Right ventricle myocardium superior (tissue), 1 donor: Measurements from ENCODE around the gene C10orf53. TPM values are rescaled to one million over a fixed set of nuclear protein-coding genes. Genes with fewer than 3 reads are reported as not detected.

Source experiments
- ATAC-seq: fragments of 200-7000 bp; cut with Tn5 transposase; one replicate; pipeline ENCODE4 v1.9.1; 2020; ENCODE audit warnings: mild to moderate bottlenecking; ENCODE audit not compliant: poor library complexity
- DNase-seq: peaks from one replicate; pipeline ENCODE4 v3.0.0-alpha.2; 2020
- intact Hi-C: fragments of 100-400 bp; cut with DNase I; formaldehyde crosslinking; loops from one replicate; pipeline ENCODE4 v1.11.2; 2022
- total RNA-seq: library from RNA; stranded (reverse); fragmentation: NEBNext Ultra II Directional; extraction: Animal tissue kit (Norgen Biotek cat#: 25700); gene quantifications from one replicate; pipeline ENCODE4 v1.2.1, GENCODE V29; 2021
- donor health status: DM: no; HTN: yes; CAD: no; lungs with severe emphysema.

Gene C10orf53
- total RNA-seq, 1 donor from 2014 or later: not detected

- ATAC-seq (no peak), DNase-seq (no peak)
- intact Hi-C loops: no loop called here
These were observed 28.2 kb upstream of the C10orf53 start for GRCh38 chr10:49651039-49651835.

GRCh38 chr10:49651917-49652316, 27.5 kb upstream of the C10orf53 start:
- no peak for DNase-seq
- ATAC-seq: no peak
- intact Hi-C loops: no loop called here

- intact Hi-C loops: no loop called here
- ATAC-seq (no peak), DNase-seq (no peak)
These were observed 26.8 kb upstream of the C10orf53 start for GRCh38 chr10:49652421-49653272.

GRCh38 chr10:49653273-49653929, 26.1 kb upstream of the C10orf53 start:
- ATAC-seq (no peak), DNase-seq (no peak)
- intact Hi-C loops: no loop called here

GRCh38 chr10:49654036-49654693, 25.3 kb upstream of the C10orf53 start:
- intact Hi-C loops: no loop called here
- DNase-seq: no peak

GRCh38 chr10:49655099-49655498, 24.4 kb upstream of the C10orf53 start:
- DNase-seq (no peak), ATAC-seq (no peak)
- intact Hi-C loops: no loop called here

More at GRCh38 chr10:49654036-49654693, 25.3 kb upstream of the C10orf53 start:
- ATAC-seq: no peak

- ATAC-seq (no peak), DNase-seq (no peak)
- intact Hi-C loops: no loop called here
These were observed 22.5 kb upstream of the C10orf53 start for GRCh38 chr10:49656845-49657493.

GRCh38 chr10:49657606-49658005, 21.8 kb upstream of the C10orf53 start:
- ATAC-seq (no peak), DNase-seq (no peak)
- intact Hi-C loops: no loop called here

- intact Hi-C loops: no loop called here
- ATAC-seq (no peak), DNase-seq (no peak)
These were observed 18.2 kb upstream of the C10orf53 start for GRCh38 chr10:49661140-49661856.

GRCh38 chr10:49662169-49662830, 17.2 kb upstream of the C10orf53 start:
- no peak for DNase-seq
- no peak for ATAC-seq
- intact Hi-C loops: no loop called here

- intact Hi-C loops: no loop called here
- ATAC-seq: no peak
- DNase-seq: no peak
These were observed 15.9 kb upstream of the C10orf53 start for GRCh38 chr10:49663596-49663995.

GRCh38 chr10:49664006-49664841, 15.2 kb upstream of the C10orf53 start:
- intact Hi-C loops: no loop called here
- ATAC-seq (no peak), DNase-seq (no peak)

- intact Hi-C loops: no loop called here
- ATAC-seq (no peak), DNase-seq (no peak)
These were observed 14.6 kb upstream of the C10orf53 start for GRCh38 chr10:49664842-49665355.

- intact Hi-C loops: no loop called here
- DNase-seq (no peak), ATAC-seq (no peak)
These were observed 13.3 kb upstream of the C10orf53 start for GRCh38 chr10:49666054-49666615.

- ATAC-seq (no peak), DNase-seq (no peak)
- intact Hi-C loops: no loop called here
These were observed 12.8 kb upstream of the C10orf53 start for GRCh38 chr10:49666685-49667084.

GRCh38 chr10:49667991-49668390, 11.5 kb upstream of the C10orf53 start:
- DNase-seq (no peak), ATAC-seq (no peak)
- intact Hi-C loops: no loop called here
